SK-N-SH (cell line): ENCODE results near the gene CCN6. TPM values are rescaled to one million over a fixed set of nuclear protein-coding genes. Genes with fewer than 3 reads are reported as not detected.

Experiments used
- CTCF ChIA-PET: fragments of 300-600, 350-600 bp; formaldehyde crosslinking; extraction: SDS; loops from one replicate; lab custom pipeline; 2021; lab: Yijun Ruan, JAX
- POLR2A ChIA-PET: fragments of 350-600 bp; sonication (Branson Sonifier 250); formaldehyde crosslinking; extraction: SDS; loops from one replicate; lab custom pipeline; 2020; ENCODE audit warnings: antibody characterized with exemption, inconsistent platforms; lab: Yijun Ruan, JAX
- DNase-seq: peaks from one replicate; pipeline ENCODE4 v3.0.0; 2012
- H2AFZ ChIP-seq: fragments of 200-600 bp; sonication (generic); 2 replicates; pipeline ENCODE4 v1.8.1; 2016; ENCODE audit warnings: antibody characterized with exemption, mild to moderate bottlenecking, low read depth
- H3F3A ChIP-seq: fragments of 200-600 bp; sonication (generic); replicated peaks from 2 replicates; pipeline ENCODE3; 2016; ENCODE audit warnings: antibody characterized with exemption, mild to moderate bottlenecking; ENCODE audit not compliant: insufficient read depth
- H3K27ac ChIP-seq, 2 experiments: fragments of 200-500 bp in 1 of 2; fragments of 200-600 bp in 1 of 2; sonication (Bioruptor generic) in 1 of 2; sonication (generic), shearing (Covaris generic) in 1 of 2; 2 replicates each; pipeline versions ENCODE4 v1.5.1 to v1.6.1; 2014 to 2016; ENCODE audit warnings: low read depth in 2 of 2, inconsistent platforms in 1 of 2, low read length in 1 of 2, mild to moderate bottlenecking in 1 of 2, mixed read lengths in 1 of 2
- H3K27me3 ChIP-seq: fragments of 200-600 bp; sonication (generic), shearing (Covaris generic); 2 replicates; pipeline ENCODE4 v1.6.1; 2016; ENCODE audit warnings: mixed run types; ENCODE audit not compliant: insufficient read depth
- H3K36me3 ChIP-seq, 2 experiments: fragments of 200-500 bp in 1 of 2; fragments of 200-600 bp in 1 of 2; sonication (Bioruptor generic) in 1 of 2; sonication (generic) in 1 of 2; replicated peaks in 1 of 2; 2 replicates each; pipeline versions ENCODE3 to v1.5.1; 2014 to 2016; ENCODE audit warnings: low read length in 1 of 2, mild to moderate bottlenecking in 1 of 2; ENCODE audit not compliant: insufficient read depth in 2 of 2, control insufficient read depth in 1 of 2
- H3K4me1 ChIP-seq, 2 experiments: fragments of 200-500 bp in 1 of 2; fragments of 200-600 bp in 1 of 2; sonication (Bioruptor generic) in 1 of 2; sonication (generic), shearing (Covaris generic) in 1 of 2; 2 replicates each; pipeline versions ENCODE4 v1.5.1 to v1.6.1; 2014 to 2016; ENCODE audit warnings: low read depth in 1 of 2, low read length in 1 of 2, mixed run types in 1 of 2; ENCODE audit not compliant: insufficient read depth in 2 of 2, control insufficient read depth in 1 of 2
- H3K4me2 ChIP-seq: fragments of 200-600 bp; sonication (generic), shearing (Covaris generic); 2 replicates; pipeline ENCODE4 v1.6.1; 2017; ENCODE audit warnings: mixed run types
- H3K4me3 ChIP-seq, 2 experiments: fragments of 200-500 bp in 1 of 2; fragments of 200-600 bp in 1 of 2; sonication (Bioruptor generic) in 1 of 2; sonication (generic), shearing (Covaris generic) in 1 of 2; 2 replicates each; pipeline versions ENCODE4 v1.5.1 to v1.8.1; 2014 to 2016; ENCODE audit warnings: low read depth in 2 of 2, inconsistent platforms in 1 of 2, low read length in 1 of 2, mild to moderate bottlenecking in 1 of 2, mixed read lengths in 1 of 2, moderate library complexity in 1 of 2
- H3K79me2 ChIP-seq: fragments of 200-600 bp; sonication (generic); 2 replicates; pipeline ENCODE4 v1.8.1; 2017; ENCODE audit warnings: mild to moderate bottlenecking; ENCODE audit not compliant: insufficient read depth
- H3K9ac ChIP-seq: fragments of 200-600 bp; sonication (generic); 2 replicates; pipeline ENCODE4 v1.6.1; 2017; ENCODE audit warnings: mixed run types
- H3K9me2 ChIP-seq: fragments of 200-600 bp; sonication (generic); 2 replicates; pipeline ENCODE4 v1.6.1; 2017; ENCODE audit warnings: mixed run types
- H3K9me3 ChIP-seq: fragments of 200-600 bp; sonication (generic); 2 replicates; pipeline ENCODE4 v1.6.1; 2017; ENCODE audit warnings: mixed run types, mild to moderate bottlenecking, moderate library complexity
- H4K20me1 ChIP-seq: fragments of 200-600 bp; sonication (generic); 2 replicates; pipeline ENCODE4 v1.6.1; 2017; ENCODE audit warnings: mild to moderate bottlenecking, mixed run types; ENCODE audit not compliant: insufficient read depth
- EZH2phosphoT487 ChIP-seq: fragments of 200-600 bp; sonication (generic); IDR thresholded peaks from 2 replicates; pipeline ENCODE4 v1.6.1; 2017; ENCODE audit warnings: low read depth, mixed run types, mild to moderate bottlenecking, antibody characterized with exemption, moderate library complexity, borderline replicate concordance
- FOSL2 ChIP-seq: IDR thresholded peaks from 2 replicates; pipeline ENCODE4 v1.4.0; 2012; ENCODE audit warnings: low read depth, mild to moderate bottlenecking, moderate library complexity, borderline replicate concordance
- FOXM1 ChIP-seq: IDR thresholded peaks from 2 replicates; pipeline ENCODE4 v1.4.0; 2012; ENCODE audit warnings: low read depth, mild to moderate bottlenecking
- GABPA ChIP-seq: IDR thresholded peaks from 2 replicates; pipeline ENCODE4 v1.4.0; 2012; ENCODE audit warnings: low read depth, mild to moderate bottlenecking
- GATA2 ChIP-seq: sonication (generic); formaldehyde crosslinking; IDR thresholded peaks from 2 replicates; pipeline ENCODE4 v1.5.0; 2020; ENCODE audit warnings: mild to moderate bottlenecking, missing genetic modification reagents
- MEF2A ChIP-seq: IDR thresholded peaks from 2 replicates; pipeline ENCODE4 v1.4.0; 2012; ENCODE audit warnings: low read depth, borderline replicate concordance
- NRF1 ChIP-seq: IDR thresholded peaks from 2 replicates; pipeline ENCODE4 v1.6.1; 2012; ENCODE audit warnings: low read depth, mild to moderate bottlenecking, low read length
- POLR2AphosphoS5 ChIP-seq: IDR thresholded peaks from 2 replicates; pipeline ENCODE4 v1.6.1; 2012; ENCODE audit warnings: low read depth, low read length
- RAD21 ChIP-seq: IDR thresholded peaks from 2 replicates; pipeline ENCODE4 v1.6.1; 2012; ENCODE audit warnings: mild to moderate bottlenecking, low read length
- RXRA ChIP-seq: IDR thresholded peaks from 2 replicates; pipeline ENCODE4 v1.4.0; 2012; ENCODE audit warnings: low read depth, mild to moderate bottlenecking, borderline replicate concordance
- SMC3 ChIP-seq: IDR thresholded peaks from 2 replicates; pipeline ENCODE4 v1.6.1; 2012; ENCODE audit warnings: low read depth, low read length, improper control_type of control experiment
- YY1 ChIP-seq: IDR thresholded peaks from 2 replicates; pipeline ENCODE4 v1.4.0; 2012; ENCODE audit warnings: low read depth, mild to moderate bottlenecking
- WGBS: methylation state at CpG from one replicate; pipeline ENCODE4 v1.1.6; 2017; ENCODE audit warnings: low lambda C conversion rate; 5-methylcytosine and 5-hydroxymethylcytosine counted together
- polyA plus RNA-seq, 3 experiments: library from polyadenylated mRNA; depleted of rRNA; stranded (reverse); fragments of >200 nt; gene quantifications; 2 replicates each; pipeline ENCODE4 v1.2.3, GENCODE V29; 2012
- TF ChIP-seq, protein P1 (sequence below): IDR thresholded peaks from 2 replicates; pipeline ENCODE4 v1.4.0; 2012; ENCODE audit warnings: low read depth
- TF ChIP-seq, protein P2 (sequence below): fragments of 200-600 bp; sonication (generic); IDR thresholded peaks from 2 replicates; pipeline ENCODE4 v1.6.1; 2017; ENCODE audit warnings: antibody characterized with exemption, mild to moderate bottlenecking, moderate library complexity
- TF ChIP-seq, protein P3 (sequence below): IDR thresholded peaks from 2 replicates; pipeline ENCODE4 v1.4.0; 2012; ENCODE audit warnings: low read depth, borderline replicate concordance
- TF ChIP-seq, protein P4 (sequence below): IDR thresholded peaks from 2 replicates; pipeline ENCODE4 v1.4.0; 2012; ENCODE audit warnings: low read depth, borderline replicate concordance

CCN6 gene
- polyA plus RNA-seq, 1 of the 3 experiments (the other 2 are of a cell fraction) = not detected

DNA sequence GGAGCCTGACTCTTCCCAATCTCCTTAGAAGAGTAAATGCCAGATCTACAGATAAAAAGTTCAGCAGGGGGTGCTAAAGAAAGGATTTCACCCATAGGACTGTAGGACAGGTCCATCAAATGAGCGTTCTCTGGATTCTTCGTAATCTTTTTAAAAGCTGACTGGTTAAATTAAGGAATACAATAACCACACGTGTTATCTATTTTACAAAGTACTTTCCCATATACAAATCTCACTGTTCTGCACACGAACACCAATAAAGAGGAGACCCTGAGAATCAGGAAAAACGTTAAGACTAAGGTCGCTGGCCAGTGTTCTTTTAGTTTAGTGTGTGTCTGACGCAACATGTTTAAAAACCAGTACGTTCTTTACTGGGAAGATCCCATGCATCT, 32.8 kb downstream of the CCN6 start:
- Histone ChIP-seq H3K9me2 (no peaks in the 10 kb centered on the region), H2AFZ (peak overlapping the region; percentile 98), H3K9me3 (no peaks in the 10 kb centered on the region), H4K20me1 (no peaks in the 10 kb centered on the region), H3K79me2 (no peaks in the 10 kb centered on the region; the same call in 1 of the 2 replicates), H3K4me2 (peak overlapping the region; percentile 78), H3F3A (peaks cover 4% of the 10 kb centered on the region), H3K9ac (peak overlapping the region; percentile 68), H3K4me1 (peaks cover 2 to 5% of the 10 kb centered on the region in 2 experiments), H3K27me3 (no peaks in the 10 kb centered on the region), H3K36me3 (peaks cover 21 to 29% of the 10 kb centered on the region in 2 experiments), H3K27ac (peak overlapping the region; percentile 77 to 88), H3K4me3 (peak overlapping the region; percentile 91 to 93)
- POLR2A ChIA-PET = interaction anchor here (1.2 kb wide), 1 partner anchor 80 kb away, joined by 3 read pairs; no protein-coding TSS in a partner anchor
- peak; percentile 38 for DNase-seq
- no peak for TF ChIP-seq NRF1
- TF ChIP-seq, protein P1, sequence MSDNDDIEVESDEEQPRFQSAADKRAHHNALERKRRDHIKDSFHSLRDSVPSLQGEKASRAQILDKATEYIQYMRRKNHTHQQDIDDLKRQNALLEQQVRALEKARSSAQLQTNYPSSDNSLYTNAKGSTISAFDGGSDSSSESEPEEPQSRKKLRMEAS = 0 out of 2 replicates have a peak, but pooled peaks have one; percentile 4
- peak; percentile 51 for TF ChIP-seq RAD21
- TF ChIP-seq SMC3 = peak; percentile 42
- no peak for TF ChIP-seq FOSL2
- TF ChIP-seq, protein P2, sequence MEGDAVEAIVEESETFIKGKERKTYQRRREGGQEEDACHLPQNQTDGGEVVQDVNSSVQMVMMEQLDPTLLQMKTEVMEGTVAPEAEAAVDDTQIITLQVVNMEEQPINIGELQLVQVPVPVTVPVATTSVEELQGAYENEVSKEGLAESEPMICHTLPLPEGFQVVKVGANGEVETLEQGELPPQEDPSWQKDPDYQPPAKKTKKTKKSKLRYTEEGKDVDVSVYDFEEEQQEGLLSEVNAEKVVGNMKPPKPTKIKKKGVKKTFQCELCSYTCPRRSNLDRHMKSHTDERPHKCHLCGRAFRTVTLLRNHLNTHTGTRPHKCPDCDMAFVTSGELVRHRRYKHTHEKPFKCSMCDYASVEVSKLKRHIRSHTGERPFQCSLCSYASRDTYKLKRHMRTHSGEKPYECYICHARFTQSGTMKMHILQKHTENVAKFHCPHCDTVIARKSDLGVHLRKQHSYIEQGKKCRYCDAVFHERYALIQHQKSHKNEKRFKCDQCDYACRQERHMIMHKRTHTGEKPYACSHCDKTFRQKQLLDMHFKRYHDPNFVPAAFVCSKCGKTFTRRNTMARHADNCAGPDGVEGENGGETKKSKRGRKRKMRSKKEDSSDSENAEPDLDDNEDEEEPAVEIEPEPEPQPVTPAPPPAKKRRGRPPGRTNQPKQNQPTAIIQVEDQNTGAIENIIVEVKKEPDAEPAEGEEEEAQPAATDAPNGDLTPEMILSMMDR = peak; percentile 56
- CTCF ChIA-PET = interaction anchor here (0.7 to 3.7 kb wide), 13 partner anchors 10 to 1279 kb away, joined by 3 to 42 read pairs (median 4); no protein-coding TSS in a partner anchor
- 4% methylated on average over 8 of the region's 8 CpGs for WGBS

DNA sequence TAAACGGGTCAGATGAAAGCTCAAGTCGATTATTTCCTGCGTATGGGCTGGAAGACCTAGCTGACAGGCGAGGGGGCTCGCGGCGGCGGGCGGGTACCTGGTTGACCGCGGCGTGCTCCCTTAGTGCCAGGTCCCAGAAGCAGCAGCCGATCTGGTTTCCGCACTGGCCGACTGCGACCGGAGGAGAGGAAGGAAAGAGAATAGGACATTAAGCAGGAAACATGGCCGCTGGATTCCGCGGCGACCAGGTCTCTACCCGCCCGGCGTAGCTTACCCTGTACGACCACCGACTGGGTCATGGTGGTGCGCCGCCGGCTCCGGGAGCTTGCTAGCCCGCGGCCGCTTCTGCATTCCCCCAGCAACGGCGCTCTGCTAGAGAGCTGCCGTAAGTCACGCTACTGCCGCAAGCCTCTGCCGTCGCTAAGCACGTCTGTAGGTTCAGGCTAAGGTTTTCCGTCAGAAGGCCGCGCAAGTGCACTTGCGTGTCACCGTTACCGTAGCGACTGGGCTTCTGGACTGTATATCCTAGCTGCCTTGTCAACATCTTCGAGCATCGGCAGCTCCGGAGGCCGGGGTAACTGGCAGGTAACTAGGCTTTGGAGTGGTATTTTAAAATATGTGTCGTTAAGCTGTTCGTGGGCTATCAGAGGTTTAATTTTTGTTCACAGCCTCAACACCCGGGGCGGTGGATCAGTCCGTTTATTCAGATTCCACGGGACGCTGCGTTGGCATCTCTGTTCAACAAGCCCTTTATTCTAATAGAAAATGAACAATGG, 33.4 kb downstream of the CCN6 start, which contains the start of the genes FAM229B and TUBE1:
FAM229B (plus strand) TSS at position 456 of the 776 bp plus-strand sequence. CDS start 11,693 bp downstream, outside the sequence.
TUBE1 (minus strand) TSS at position 347 of the 776 bp plus-strand sequence; CDS start at position 299, 48 bp downstream.
- CTCF ChIA-PET = interaction anchor here (0.7 to 3.7 kb wide), 13 partner anchors 10 to 1280 kb away, joined by 3 to 42 read pairs (median 4); no protein-coding TSS in a partner anchor
- 2% methylated on average over 32 of the region's 60 CpGs for WGBS
- POLR2A ChIA-PET = interaction anchor here (0.7 to 1.2 kb wide), 2 partner anchors 62 to 79 kb away, joined by 3 read pairs; no protein-coding TSS in a partner anchor
- TF ChIP-seq FOSL2 (no peak), MEF2A (no peak), RXRA (no peak), GATA2 (CRISPR knock-in tag) (no peak), YY1 (no peak; the same call in none of the 2 replicates), EZH2phosphoT487 (no peak), POLR2AphosphoS5 (peak; percentile 74; the same call in 1 of the 2 replicates), FOXM1 (no peak), GABPA (0 out of 2 replicates have a peak, but pooled peaks have one; percentile 10)
- TF ChIP-seq, protein P3, sequence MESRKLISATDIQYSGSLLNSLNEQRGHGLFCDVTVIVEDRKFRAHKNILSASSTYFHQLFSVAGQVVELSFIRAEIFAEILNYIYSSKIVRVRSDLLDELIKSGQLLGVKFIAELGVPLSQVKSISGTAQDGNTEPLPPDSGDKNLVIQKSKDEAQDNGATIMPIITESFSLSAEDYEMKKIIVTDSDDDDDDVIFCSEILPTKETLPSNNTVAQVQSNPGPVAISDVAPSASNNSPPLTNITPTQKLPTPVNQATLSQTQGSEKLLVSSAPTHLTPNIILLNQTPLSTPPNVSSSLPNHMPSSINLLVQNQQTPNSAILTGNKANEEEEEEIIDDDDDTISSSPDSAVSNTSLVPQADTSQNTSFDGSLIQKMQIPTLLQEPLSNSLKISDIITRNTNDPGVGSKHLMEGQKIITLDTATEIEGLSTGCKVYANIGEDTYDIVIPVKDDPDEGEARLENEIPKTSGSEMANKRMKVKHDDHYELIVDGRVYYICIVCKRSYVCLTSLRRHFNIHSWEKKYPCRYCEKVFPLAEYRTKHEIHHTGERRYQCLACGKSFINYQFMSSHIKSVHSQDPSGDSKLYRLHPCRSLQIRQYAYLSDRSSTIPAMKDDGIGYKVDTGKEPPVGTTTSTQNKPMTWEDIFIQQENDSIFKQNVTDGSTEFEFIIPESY = no peak
- TF ChIP-seq, protein P1 = peak; percentile 38; the same call in 1 of the 2 replicates
- TF ChIP-seq, protein P2 = no peak
- TF ChIP-seq, protein P4, sequence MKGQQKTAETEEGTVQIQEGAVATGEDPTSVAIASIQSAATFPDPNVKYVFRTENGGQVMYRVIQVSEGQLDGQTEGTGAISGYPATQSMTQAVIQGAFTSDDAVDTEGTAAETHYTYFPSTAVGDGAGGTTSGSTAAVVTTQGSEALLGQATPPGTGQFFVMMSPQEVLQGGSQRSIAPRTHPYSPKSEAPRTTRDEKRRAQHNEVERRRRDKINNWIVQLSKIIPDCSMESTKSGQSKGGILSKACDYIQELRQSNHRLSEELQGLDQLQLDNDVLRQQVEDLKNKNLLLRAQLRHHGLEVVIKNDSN = no peak

More for the DNA sequence above, 33.4 kb downstream of the CCN6 start, which contains the start of the genes FAM229B and TUBE1:
- Histone ChIP-seq H3K4me2 (peak within 1 kb of the TSS; percentile 78), H3K9ac (peak within 1 kb of the TSS; percentile 68), H3K79me2 (no peaks in the 10 kb centered on the region; the same call in 1 of the 2 replicates), H4K20me1 (no peaks in the 10 kb centered on the region), H3K9me3 (no peaks in the 10 kb centered on the region), H3K36me3 (peaks cover 21 to 26% of the 10 kb centered on the region in 2 experiments), H3K27me3 (no peaks in the 10 kb centered on the region), H3K4me1 (peaks cover 2 to 5% of the 10 kb centered on the region in 2 experiments; a peak in 3 of 4 replicates), H3F3A (peaks cover 4% of the 10 kb centered on the region), H3K27ac (peak within 1 kb of the TSS; percentile 77 to 88), H2AFZ (peak within 1 kb of the TSS; percentile 98), H3K9me2 (no peaks in the 10 kb centered on the region), H3K4me3 (peak within 1 kb of the TSS; percentile 91 to 93)
- DNase-seq = peak; percentile 83
